Kidney (tissue), 14 donors: ENCODE results near the gene PRKCE. TPM values are rescaled to one million over a fixed set of nuclear protein-coding genes. Genes with fewer than 3 reads are reported as not detected.

Experiments
- DNase-seq, 5 donors: peaks; one replicate each; pipeline ENCODE4 v3.0.0-alpha.2; 2013 to 2020
- FAIRE-seq: peaks from 2 replicates; lab custom pipeline; 2012; peaks lifted over from hg19 to GRCh38; lab: Jason Lieb, UNC
- H3K27ac ChIP-seq, 2 donors: one replicate each; pipeline ENCODE4 v1.7.0; 2013; ENCODE audit warnings: low read depth in 2 of 2, low read length in 2 of 2, inconsistent platforms in 1 of 2
- H3K27me3 ChIP-seq: one replicate; pipeline ENCODE4 v1.7.1; 2013; ENCODE audit warnings: low read length, inconsistent platforms; ENCODE audit not compliant: control insufficient read depth, insufficient read depth
- H3K36me3 ChIP-seq, 3 donors: one replicate each; pipeline versions ENCODE4 v1.7.0 to v1.7.1; 2013; ENCODE audit warnings: low read length in 3 of 3, control low read depth in 1 of 3, inconsistent platforms in 1 of 3; ENCODE audit not compliant: insufficient read depth in 3 of 3, control insufficient read depth in 2 of 3
- H3K4me1 ChIP-seq, 3 donors: one replicate each; pipeline versions ENCODE4 v1.7.0 to v1.7.1; 2013; ENCODE audit warnings: low read length in 3 of 3, inconsistent platforms in 1 of 3, low read depth in 1 of 3; ENCODE audit not compliant: control insufficient read depth in 2 of 3, insufficient read depth in 2 of 3
- H3K4me3 ChIP-seq, 3 donors: one replicate each; pipeline versions ENCODE4 v1.7.0 to v1.8.1; 2013; ENCODE audit warnings: low read length in 3 of 3, control low read depth in 1 of 3, inconsistent platforms in 1 of 3
- H3K9ac ChIP-seq, 3 donors: one replicate each; pipeline versions ENCODE4 v1.7.0 to v1.7.1; 2013; ENCODE audit warnings: low read length in 3 of 3, control low read depth in 1 of 3, inconsistent platforms in 1 of 3
- H3K9me3 ChIP-seq, 3 donors: one replicate each; pipeline versions ENCODE4 v1.7.0 to v1.7.1; 2013; ENCODE audit warnings: low read length in 3 of 3, control low read depth in 1 of 3, inconsistent platforms in 1 of 3; ENCODE audit not compliant: control insufficient read depth in 2 of 3, insufficient read depth in 1 of 3
- intact Hi-C: fragments of 100-400 bp; cut with DNase I; formaldehyde crosslinking; loops from one replicate; pipeline ENCODE4 v1.11.1; 2022
- polyA plus RNA-seq: library from polyadenylated mRNA; stranded (reverse); fragments of 350-450 nt; fragmentation: Illumina TruSeq; extraction: RNeasy Lipid Tissue Mini Kit (QIAGEN cat#74804); gene quantifications from one replicate; pipeline ENCODE4 v1.2.3, GENCODE V29; 2014; ENCODE audit warnings: low read depth, low replicate concordance; ENCODE audit not compliant: insufficient read depth
- total RNA-seq: library from RNA; stranded (reverse); fragmentation: NEBNext Ultra II Directional; extraction: Animal tissue kit (Norgen Biotek cat#: 25700); gene quantifications from one replicate; pipeline ENCODE4 v1.2.1, GENCODE V29; 2021
- TF ChIP-seq, protein P1 (sequence below): IDR thresholded peaks from 3 replicates; pipeline ENCODE4 v1.5.1; 2012; ENCODE audit warnings: mild to moderate bottlenecking, moderate library complexity, borderline replicate concordance; ENCODE audit not compliant: insufficient read depth; ENCODE audit errors: extremely low read depth
- donor health status: control.
- donor health status: control.
- donor health status: control.
- donor health status: control.
- donor health status: control.
- donor health status: DM: yes; HTN: yes; CAD: no.
- donor health status: Normal renal cell carcinoma (clear cell type).

The PRKCE gene
- total and polyA plus RNA-seq, 2 donors from 2014 or later: 11.1 to 27.3 TPM

DNA sequence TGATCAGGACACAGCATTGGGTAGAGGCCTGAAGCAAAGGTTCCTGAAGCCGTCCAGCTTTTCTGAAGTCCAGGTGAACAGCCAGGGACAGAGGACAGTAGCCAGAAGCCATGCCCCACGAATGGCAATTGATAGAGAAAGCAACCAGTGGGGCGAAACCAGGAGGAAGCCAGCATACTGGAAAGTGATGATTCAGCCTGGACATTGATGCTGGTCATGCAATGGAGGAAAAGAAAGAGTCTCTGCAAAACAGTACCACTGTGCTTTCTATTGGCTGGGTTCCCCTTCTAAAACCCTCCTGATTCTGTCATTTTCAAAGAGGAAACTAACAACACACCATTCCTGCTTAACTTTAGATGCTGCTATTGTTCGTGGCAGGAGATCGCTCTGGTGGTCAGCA is 424.4 kb downstream of the PRKCE start:
- no peaks in the 10 kb centered on the region for H3K36me3 ChIP-seq
- DNase-seq (no peak), FAIRE-seq (no peak)
- no peak overlapping the region for H3K4me3 ChIP-seq
- peaks cover 0 to 2% (median 0%) of the 10 kb centered on the region in 3 donors for H3K4me1 ChIP-seq
- H3K9ac ChIP-seq: no peak overlapping the region
- TF ChIP-seq, protein P1, sequence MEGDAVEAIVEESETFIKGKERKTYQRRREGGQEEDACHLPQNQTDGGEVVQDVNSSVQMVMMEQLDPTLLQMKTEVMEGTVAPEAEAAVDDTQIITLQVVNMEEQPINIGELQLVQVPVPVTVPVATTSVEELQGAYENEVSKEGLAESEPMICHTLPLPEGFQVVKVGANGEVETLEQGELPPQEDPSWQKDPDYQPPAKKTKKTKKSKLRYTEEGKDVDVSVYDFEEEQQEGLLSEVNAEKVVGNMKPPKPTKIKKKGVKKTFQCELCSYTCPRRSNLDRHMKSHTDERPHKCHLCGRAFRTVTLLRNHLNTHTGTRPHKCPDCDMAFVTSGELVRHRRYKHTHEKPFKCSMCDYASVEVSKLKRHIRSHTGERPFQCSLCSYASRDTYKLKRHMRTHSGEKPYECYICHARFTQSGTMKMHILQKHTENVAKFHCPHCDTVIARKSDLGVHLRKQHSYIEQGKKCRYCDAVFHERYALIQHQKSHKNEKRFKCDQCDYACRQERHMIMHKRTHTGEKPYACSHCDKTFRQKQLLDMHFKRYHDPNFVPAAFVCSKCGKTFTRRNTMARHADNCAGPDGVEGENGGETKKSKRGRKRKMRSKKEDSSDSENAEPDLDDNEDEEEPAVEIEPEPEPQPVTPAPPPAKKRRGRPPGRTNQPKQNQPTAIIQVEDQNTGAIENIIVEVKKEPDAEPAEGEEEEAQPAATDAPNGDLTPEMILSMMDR: no peak
- H3K27ac ChIP-seq: no peak overlapping the region
- intact Hi-C loops: no loop called here
- no peaks in the 10 kb centered on the region for H3K9me3 ChIP-seq
- no peaks in the 10 kb centered on the region for H3K27me3 ChIP-seq

DNA sequence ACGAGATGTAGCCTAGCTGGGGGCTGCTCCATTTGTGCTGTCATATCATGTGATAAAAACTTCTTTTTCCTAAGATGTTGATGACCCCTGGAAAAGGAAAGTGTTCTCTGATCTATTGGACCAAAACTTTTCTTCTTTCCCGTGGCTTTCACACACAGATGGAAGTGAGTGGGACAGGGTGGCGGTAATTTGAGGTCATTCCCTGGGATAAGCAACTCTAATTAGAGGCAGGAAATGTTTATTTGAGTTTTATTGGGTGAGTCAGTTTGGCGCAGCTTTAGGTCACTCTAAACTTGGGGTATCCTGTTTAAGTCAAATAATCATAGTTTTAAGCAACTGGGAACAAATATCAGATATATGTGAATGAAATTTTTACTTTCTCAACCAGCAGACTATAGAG is 424.8 kb downstream of the PRKCE start:
- no peak overlapping the region for H3K9ac ChIP-seq
- intact Hi-C loops: no loop called here
- TF ChIP-seq, protein P1: no peak
- peak in 1 of 5 donors; percentile 14 for DNase-seq
- peaks cover 0 to 2% (median 0%) of the 10 kb centered on the region in 3 donors for H3K4me1 ChIP-seq
- no peak overlapping the region for H3K27ac ChIP-seq
- no peak overlapping the region for H3K4me3 ChIP-seq
- H3K36me3 ChIP-seq: no peaks in the 10 kb centered on the region
- FAIRE-seq: no peak
- H3K9me3 ChIP-seq: no peaks in the 10 kb centered on the region
- H3K27me3 ChIP-seq: no peaks in the 10 kb centered on the region

DNA sequence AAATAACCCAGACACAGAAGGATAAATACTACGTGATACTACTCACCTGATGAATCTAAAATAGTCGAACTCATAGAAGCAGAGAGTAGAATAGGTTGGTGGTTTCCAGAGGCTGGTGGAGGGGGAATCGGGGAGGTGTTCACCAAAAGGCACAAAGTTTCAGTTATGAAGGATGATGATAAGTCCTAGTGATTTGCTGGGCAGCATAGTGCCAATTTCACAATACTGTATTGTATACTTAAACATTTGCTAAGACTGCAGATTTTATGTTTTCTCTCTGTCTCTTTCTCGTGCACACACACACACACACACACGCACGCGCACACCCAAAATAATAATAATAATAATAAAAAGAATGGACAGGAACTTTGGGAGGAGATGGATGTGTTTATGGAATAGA is 425.4 kb downstream of the PRKCE start:
- intact Hi-C loops: no loop called here
- Histone ChIP-seq H3K9me3 (no peaks in the 10 kb centered on the region), H3K4me3 (no peak overlapping the region), H3K27ac (no peak overlapping the region), H3K27me3 (no peaks in the 10 kb centered on the region), H3K9ac (no peak overlapping the region), H3K36me3 (no peaks in the 10 kb centered on the region), H3K4me1 (peaks cover 0 to 2% (median 0%) of the 10 kb centered on the region in 3 donors)
- DNase-seq (no peak), FAIRE-seq (no peak)
- TF ChIP-seq, protein P1: no peak

DNA sequence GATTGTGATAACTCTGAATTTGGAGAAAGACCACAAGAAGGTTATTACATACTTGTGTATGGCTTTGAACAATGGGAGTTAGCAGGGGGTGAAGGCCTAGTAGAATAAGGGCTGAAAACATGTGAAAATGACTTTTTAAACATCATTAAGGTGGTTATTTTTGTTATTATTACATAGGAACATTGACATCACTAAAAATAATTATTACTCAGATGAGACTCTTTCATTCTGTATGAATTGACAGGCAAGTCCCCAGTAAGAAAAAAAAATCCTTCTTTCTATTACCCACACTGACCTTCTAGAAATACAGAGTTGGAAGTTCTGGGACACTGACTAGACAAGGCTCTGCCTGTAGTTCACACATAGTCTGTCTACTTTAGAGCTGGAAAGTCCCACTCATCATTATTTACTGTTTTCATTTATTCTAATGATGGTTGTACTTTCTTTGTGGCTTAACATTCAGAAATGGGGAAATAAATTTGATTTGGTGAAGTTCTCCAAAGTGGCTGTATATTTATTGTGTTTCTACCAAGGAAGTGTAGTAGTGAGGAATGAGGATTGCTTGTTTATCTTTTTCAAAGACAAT is 426.1 kb downstream of the PRKCE start:
- Histone ChIP-seq H3K27me3 (no peaks in the 10 kb centered on the region), H3K9me3 (no peaks in the 10 kb centered on the region), H3K9ac (no peak overlapping the region), H3K27ac (no peak overlapping the region), H3K4me1 (peaks cover 0 to 2% (median 0%) of the 10 kb centered on the region in 3 donors), H3K4me3 (no peak overlapping the region), H3K36me3 (no peaks in the 10 kb centered on the region)
- intact Hi-C loops: no loop called here
- TF ChIP-seq, protein P1: no peak
- DNase-seq: no peak
- FAIRE-seq: no peak
